Stimulated activated CD8-positive, alpha-beta memory T cell treated with anti-CD3 and anti-CD28 coated beads, Interleukin-12 subunit alpha, Interleukin-12 subunit beta, amount 100 ng/mL, for 4 hours (primary cell): ENCODE data around the gene INPP4B.

Experiments used
- DNase-seq: peaks from one replicate; pipeline ENCODE4 v3.0.0-alpha.2; 2020; ENCODE audit warnings: low read depth

Gene INPP4B

DNA sequence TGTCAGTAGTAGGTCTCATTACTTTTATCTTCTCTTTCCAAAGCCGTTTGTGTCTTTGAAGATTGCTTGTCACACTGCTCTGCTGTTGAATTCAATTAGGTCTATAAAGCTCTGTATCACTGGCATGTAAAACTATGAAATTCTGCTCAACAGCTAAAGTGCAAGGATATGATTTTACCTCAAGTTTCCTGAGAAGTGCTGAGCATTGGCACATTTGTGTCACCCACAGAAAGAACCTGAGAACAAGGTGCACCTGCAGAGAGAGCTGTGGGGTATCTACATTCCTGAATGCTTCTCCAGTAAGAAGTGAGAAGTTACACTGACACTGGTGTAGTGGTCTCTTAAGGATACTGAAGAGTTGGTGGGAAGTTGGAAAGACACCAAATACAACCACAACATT, 274.0 kb downstream of the INPP4B start:
- no peak for DNase-seq

DNA sequence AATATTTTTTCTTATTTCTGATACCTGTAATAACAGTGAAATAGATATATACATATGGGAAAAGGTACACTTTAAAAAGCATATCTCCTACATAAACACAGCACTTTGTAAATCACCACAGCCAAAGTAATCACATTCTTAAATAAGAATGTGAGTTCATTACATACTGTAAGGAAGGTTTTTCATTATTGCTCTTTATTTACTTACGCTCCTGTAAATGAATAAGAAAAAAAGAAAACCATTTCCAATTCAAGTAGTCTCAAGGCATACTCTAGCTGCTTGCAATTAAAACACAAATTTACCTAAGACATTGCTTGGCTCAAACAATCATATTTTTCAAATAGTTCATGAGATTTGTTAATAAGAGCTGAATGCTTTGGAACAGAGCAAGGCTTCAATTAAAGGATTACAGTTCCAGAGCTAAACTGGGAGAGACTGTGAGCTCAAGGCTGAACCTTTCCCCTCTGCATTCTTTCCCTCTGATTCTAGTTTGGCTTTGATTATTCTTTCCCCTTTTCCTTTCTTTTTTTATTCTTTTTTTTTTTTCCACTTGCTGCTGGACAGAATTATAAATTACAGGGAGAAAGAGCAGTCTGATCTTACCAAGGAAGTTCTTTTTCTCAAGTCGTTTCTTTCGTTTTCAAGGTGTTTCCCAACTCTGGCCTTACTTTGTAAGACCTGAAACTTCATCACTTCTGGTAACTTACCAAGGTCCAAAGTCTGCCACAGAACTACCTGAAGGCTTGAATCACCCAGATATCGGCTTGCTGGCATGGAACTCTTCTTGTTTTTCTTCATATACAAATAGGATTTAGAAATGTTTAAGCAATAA, 278.3 kb downstream of the INPP4B start:
- no peak for DNase-seq

DNA sequence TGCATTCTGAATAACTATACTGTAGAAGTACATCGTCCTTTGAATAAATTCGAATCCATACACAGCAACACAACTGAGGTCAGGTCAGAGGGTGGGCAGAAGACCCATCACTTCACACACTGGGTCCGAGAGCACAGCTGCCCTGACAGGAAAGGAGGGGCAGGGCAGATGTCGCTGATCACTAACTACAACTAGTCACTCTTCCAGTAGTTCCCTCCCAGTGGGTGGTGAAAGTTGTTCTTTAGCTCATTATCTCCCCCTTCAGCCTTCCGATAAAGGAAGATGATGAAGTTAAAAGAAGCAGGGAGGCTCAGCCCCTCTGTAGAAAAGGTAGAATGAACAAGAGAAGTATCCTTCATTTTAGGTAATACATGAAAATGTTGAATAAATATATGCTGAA, 278.9 kb downstream of the INPP4B start:
- no peak for DNase-seq

DNA sequence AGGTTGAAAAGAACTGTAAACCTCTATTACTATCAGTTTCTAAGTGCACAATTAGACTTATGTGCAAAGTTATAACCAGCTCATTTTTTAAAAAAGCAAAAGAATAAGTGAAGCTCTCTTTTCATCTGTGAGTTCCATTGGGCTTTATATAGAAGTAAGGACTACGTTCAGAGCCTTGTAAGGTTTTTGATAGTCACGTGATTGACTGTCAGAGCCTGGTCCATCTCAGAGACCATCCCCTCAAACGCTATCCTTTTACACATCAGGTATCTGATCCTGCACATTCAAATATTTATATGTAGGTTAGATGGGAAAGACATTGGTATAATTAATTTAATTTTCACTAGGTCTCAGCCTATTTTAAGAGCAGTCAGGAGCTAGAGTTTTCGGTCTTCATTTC, 279.3 kb downstream of the INPP4B start:
- no peak for DNase-seq

DNA sequence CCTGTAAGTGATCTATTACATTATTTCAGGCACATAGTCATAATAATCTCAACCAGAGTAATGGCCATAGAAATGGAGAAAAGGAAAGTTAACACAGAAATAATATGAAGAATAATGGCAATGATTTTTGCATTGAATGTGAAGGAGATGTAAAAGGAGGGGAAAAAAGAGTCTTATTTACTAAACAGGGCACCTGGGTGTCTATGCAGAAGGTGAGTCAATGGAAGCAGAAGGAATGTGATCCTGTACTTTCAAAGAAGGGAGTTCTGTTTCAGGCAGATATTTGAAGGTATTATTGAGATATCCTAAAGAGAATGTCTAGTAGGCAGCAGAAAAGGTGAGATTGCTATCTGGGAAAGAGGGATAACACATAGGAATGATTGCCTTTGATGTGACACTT, 279.9 kb downstream of the INPP4B start:
- no peak for DNase-seq

DNA sequence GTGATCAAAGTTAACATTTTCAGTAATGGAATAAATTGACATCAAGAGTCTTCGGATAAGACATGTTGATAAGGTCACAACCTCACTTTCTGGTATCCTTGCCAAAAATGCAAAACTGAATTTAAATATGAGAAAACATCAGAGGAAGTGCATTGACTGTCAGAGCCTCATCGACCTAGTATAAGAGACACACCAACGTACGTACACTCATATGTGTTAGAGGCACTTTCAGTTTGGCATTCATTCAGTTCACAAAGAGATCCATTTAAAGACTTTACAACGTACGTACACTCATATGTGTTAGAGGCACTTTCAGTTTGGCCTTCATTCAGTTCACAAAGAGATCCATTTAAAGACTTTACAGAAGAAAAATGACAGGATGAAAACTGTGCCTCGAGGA, 280.3 kb downstream of the INPP4B start:
- DNase-seq = no peak

DNA sequence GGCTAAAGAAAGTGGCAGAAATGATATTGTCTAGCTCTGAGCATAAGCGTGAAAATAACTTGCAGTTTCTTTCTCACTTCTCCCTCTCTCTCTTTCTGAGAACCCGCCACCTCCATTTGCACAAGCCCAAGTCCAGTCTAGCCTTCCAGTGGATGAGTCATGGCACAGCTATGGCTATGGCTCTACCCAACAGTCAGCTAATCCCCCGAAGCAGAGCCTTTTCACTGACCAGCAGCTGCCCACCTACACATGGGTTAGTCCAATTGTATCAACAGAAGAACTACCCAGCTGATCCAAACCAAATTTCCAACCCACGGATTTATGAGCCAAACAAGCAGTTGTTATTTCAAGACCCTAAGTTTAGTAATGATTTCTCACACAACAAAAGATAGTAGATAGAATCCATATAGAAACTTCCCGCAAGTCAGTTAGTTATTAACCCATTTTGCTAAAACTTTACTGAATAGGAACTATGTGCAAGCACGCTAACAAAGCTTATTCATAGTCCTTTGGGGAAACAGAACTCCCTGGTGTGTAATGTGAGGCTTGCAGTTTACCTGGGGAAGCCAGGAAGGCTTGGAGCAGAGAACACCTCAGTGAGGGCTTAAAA, 282.3 kb downstream of the INPP4B start:
- DNase-seq = no peak

DNA sequence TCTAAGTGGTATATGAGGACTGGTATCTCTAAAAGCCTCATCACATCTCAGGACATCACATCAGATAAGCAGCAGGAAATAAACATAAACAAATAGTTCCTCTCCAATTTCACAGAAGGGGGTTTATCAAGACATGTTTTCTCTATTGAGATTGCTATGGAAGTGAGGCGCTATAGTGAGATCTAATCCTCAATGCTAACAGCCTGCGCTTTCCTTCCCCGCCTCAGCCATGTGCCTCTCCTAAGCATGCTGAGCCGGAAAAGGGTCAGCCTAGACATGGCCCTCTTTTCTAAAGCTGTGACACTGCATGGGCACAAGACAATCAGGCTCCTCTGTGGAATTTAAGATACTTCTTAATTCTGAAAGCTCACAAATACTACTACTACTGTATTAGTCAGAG, 286.1 kb downstream of the INPP4B start:
- no peak for DNase-seq

DNA sequence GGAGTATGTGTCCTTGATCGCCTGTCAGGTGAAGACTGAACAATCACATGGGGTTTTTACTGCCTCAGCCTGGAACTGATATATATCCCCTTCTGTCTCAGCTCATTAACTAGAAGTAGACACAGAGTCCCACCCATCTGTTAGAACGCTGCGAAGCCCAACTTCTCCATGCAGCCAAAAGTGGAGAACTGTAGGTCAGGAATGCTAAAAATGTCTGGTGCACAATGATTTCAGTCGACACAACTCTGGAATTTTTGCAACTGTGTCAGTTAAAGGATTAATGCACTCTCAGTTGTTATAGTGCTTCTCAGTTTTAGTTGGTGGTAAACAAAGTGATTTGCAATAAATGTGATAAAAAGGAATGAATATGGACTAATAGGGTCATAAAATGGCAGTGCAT, 287.2 kb downstream of the INPP4B start:
- no peak for DNase-seq

DNA sequence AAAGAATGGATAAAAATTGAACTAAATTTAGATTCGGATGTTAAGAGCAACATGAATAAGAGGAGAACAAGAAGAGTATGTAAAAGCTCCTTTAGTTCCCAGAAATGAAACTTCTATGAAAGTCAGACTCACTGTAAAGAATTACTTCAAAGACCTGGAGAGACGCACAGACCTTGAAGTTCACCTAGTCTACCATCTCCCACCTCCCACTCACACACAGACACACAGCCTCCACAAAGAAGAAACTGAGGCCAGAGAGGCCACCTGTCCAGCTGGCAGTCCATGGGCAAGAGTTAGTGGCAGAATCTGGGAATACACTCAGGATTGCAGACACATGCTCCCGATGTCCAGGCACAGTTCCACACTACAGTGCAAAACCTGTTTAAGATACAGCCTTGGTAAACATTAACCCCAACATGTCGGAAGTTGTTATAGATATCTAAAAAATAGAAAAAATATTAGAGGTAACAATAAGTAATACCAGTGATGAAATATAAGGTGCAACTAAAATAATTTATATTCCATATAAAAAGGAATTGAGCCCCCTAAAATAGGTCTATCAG, 288.8 kb downstream of the INPP4B start:
- DNase-seq = no peak

DNA sequence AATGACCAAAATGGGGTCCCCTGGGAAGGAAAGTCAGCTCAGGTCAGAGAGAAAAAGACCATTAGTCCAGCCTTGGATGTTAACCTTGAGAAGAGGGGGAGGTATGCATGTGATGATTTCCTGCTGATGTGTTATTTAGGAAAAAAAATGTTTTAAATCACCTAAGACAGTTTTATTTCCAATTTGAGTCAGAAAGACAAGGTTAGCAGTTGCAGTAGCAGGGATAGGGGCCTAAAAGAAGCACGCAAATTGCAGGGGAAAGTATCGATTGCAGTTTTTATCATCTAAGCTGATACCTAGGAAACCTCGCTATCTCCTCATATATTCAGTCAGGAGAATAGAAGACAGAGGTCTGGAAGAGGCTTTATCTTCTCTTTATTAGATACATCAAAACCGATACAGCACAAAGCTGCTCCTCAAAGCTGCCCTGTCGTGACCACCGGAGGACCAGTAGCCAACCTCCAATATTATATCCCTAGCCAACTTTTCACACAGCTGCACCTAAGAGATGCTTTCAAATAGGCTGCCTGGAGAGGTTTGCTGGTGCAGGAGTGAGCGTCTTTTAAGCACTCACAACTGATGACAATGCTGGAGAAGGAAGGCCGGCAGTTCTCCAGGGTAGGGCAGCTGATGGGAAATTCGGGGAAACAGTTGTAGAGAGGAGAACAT, 289.4 kb downstream of the INPP4B start:
- no peak for DNase-seq

DNA sequence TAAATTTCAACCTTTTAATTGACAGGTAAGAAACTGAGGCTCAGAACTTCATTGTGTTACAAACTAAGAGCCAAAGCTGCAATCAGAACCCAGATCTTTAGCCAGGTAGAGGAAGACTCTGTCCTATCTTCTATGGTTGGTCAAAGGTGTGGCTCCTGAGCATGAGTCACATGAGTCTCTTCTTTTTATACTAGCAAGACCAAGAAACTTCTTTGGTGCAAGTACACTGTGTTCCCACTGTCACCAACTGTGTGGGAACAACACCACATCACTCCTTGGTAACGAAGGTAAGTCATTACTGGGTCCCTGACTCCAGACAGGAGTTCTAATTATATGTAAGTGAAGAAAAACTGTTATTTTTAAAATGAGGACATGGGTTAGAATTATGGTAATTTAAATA, 290.1 kb downstream of the INPP4B start:
- no peak for DNase-seq

DNA sequence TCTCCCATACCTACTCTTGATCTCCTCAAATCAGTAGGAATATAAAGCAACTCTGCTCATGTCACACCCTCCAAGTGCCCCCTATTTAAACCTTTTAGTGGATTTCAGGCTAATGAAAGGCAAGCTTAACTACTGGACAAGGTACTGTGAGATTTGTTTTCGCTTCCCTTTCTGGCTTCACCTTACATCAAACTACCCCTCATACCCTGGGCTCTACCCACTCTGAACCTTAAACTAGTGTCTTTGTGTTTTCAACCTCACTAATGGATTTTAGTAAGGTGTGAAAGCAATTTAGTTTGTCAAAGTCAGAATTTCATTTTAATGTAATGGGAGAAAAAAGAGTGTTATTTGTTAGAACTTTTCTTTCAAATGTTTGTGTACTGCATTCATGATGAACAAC, 291.7 kb downstream of the INPP4B start:
- DNase-seq = no peak

DNA sequence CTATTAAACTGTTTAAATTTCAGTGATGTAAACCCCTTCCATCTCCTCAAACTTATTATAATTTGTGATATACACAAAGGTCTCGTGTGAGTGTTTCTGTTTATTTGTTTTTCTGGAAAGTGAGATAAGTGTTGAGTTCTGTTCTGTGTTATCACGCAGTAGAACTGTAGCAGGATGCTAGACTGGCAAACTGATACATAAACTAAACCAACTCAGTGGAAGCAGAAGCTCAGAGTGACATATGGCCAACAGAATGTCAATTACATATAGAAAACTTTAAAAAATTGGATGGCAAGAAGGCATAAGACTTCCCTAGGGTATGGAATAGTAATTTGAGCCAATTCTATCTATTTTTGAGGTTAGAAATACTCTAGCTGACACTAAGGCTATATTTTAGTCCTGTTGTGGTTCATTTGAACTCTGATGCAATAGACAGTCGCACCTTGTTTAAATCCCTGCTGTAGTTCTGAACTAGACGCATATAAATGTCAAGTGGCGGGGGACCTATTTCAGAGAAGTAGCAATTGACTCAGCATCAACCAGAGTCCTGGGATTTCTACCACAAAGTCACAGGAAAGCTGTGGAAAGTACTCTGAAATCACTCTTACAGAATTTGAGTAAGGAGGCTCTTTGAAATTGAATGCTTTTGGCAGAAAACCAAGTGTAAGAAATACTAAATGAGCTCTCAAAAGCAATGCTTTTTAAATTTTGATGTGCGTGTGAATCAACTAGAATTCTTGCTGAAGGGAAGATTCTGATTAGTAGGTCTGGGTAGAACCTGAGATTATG, 294.4 kb downstream of the INPP4B start:
- DNase-seq = no peak

DNA sequence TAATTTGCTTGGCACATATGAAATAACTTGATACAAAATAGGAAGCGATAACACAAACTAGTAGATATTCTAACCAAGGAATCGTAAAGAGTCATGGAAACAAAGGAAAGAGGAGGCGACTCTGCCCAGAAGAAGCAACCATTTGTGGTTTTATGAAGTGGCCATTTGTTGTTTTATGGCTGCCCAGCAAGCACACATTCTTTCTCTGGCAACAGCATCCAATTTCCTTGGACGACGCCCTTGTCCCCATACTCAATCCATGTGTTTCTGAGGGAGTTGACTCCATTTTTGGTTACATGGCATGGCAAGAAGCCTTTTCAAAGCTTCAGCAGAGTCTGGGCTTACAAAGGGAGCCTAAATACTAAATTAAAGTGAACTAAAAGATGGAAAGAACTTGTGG, 295.1 kb downstream of the INPP4B start:
- DNase-seq = no peak

DNA sequence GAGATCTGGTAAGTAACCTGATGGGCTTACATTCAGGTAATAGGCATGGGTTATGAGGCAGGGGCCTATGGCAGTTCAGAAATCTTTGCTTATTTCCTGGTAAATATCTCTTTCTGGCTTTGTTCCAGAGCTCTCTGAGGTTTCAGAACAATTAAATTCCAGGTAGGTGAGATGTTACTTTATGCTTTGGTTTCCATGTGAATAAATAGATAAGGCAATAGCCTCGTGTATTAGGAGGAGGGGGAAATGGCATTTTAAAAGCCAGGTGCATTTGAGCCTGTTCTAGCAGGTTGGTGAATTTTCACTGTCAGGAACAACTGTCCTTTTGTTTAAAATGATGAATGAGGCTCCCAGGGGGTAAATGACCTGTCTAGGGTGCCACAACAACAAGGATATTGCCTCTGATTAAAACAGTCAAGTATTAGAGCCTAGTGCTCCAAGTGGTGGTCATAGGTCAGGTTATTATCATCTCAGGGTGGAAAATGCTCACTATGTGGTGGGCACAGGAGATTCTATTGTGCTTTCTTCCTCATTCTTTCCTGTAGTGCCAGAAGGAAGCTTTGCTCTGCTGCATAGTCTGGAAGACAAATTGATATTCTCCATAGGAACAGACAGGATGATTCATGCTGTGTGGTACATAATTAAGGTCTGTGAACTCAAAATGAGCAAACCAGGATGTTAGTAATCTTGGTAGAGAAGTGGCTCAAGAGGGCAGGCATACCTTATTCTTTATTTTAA, 296.2 kb downstream of the INPP4B start:
- DNase-seq = no peak

DNA sequence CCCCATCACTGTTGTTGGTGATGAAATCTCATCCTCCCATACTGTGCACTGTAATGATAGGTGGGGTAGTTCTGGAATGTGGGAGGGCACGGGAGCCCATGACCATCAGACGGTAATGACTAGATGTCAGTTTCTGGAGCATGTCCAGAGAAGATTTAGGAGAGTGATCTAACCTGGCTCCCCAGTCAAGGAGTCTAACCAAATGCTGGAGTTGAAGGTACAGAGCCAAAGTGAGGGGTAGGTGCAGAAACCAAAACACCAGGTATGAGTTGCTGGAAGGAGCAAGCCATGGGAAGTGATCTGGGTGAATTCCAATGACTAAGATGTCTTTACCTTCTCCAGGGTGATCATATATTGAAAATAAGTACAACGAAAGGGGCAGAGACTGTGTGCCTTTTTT, 296.9 kb downstream of the INPP4B start:
- no peak for DNase-seq

DNA sequence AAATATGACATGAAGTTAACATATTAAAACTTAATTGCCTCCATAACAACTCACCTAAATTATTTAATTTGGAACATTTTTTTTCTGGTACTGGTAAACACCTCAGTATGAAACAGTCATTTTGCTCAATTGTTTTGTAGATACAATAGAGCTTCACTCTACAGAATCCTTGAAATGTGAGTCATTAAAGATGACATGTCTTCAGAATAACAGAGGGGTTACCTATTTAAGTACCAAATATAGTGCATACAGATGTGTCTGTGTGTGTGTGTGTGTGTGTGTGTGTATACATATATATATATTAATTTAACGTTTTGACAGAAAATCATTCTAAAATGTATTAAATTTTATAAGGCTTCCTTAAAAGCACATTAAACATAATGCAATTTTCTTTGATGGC, 297.6 kb downstream of the INPP4B start:
- DNase-seq = no peak

DNA sequence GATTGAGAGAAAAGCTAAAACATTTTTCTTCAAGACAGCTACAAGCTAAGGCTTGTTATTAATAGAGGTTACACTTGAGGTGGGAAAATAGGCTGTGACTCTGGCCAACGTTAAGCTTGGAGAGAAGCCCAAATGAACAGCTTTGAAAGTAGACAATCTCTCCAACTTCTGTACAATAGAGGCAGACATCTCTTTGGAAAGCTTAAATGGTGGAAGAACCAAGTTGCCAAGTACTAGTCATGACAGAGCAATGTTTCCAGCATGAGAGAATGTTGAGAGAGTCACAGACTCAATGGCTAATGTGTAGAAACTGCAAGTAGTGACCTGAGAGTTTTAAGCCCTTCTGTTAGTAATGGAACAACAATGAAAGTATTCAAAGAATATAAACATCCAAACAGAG, 298.1 kb downstream of the INPP4B start:
- DNase-seq = no peak

DNA sequence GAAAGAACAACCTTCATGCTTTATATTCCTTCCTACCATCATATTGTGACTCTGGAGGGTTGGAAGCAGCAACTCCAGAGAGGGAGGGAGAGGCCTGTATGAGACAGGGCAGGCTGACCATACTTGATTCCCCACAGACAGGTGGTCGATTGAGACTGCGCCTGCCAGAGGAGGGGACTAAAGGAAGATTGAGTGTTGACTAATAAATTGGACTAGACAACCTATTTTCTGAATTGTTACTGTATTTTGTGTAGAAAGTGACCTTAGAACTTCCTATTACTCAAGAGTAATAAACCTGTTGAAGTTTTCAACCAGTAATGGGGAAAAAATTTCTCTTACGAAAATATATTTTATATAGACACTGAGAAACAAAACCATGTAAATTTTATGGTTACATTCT, 301.5 kb downstream of the INPP4B start:
- no peak for DNase-seq

DNA sequence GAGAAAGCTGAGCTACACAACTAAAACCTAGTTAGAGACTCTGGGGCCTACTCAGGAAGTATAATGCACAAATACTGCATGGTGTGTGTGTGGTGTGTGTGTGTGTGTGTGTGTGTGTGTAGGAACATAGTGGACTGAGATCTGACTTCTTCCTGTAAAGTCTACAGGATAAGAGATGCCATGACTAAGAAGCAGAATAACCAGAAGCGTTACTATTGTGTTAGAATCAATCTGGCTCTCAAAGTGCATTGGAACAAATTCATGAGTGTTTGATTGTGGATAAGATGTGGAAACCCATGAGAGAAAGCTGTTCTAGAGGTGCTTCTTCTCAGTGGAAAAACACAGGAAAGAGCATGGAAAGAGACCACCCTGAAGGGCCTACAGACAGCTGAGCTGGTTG, 302.1 kb downstream of the INPP4B start:
- no peak for DNase-seq

DNA sequence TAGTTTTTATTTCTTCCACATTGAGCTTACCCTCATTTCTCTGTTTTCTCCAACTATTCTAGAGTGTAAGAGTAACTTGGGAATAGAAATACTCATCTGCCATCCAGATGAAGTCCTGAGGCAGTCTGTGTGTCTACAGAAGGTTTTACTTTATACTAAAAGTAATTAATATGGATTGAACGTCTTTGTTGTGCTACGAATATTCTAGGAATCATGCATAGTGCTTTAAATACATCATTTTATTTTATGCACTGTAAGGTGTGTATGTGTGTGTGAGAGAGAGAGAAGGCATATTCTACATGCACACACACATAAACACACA, 305.7 kb downstream of the INPP4B start:
- DNase-seq = no peak
